GM21576 (cell line): Measurements from ENCODE around the gene HSPG2.
"Not testable (repeated sequence)": the region's sequence is repeated elsewhere in the genome, so short reads cannot be mapped to it uniquely, and the experiment has no call there.

Experiments
- ATAC-seq: cut with Tn5 transposase; IDR thresholded peaks from one replicate; pipeline ENCODE4 v1.9.1; 2021; ENCODE audit warnings: mild to moderate bottlenecking, moderate library complexity; ENCODE audit not compliant: unreplicated experiment

The HSPG2 gene

GRCh38 chr1:21935393-21935804 is 1.7 kb downstream of the HSPG2 start:
- ATAC-seq = no peak

DNA sequence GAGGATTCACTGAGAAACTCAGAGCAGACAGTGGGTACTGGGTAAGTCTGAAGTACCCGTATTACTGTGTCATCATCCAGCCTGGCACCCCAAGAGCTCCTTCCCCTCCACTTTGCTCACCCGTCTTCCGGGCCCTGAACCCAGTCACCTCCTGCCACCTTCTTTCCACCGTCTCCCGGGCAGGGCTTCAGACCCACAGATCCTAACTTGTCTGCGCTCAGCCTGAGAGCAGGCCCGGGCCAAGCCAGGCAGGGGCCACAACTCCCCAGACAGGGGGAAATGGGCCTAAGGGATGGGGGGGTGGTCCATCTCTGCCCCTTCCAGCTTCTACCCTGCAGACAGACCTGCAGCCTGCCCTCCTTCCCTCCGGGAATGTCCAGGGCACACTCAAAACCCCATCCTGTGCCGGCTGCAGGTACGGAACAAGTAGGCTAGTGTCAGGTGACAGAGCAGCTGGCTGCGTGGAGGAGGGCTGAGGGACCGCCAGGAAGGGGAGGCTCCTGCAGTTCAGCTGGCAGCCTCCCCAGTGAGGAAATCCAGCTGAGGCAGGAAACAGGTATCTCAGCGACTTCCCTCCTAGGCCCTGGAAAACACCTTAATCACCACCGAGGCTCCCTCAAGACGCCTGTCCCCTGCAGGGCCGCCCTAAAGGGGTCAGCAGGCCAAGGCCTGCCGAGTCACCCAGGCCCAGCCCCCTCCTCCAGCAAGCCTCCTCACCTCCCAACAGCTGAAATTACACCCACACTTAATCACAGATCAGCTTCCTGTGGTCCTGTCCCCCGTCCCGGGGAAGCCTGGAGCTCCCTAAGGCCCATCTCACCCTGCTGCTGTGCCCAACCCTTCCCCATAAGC is 3.5 kb downstream of the HSPG2 start:
- ATAC-seq = no peak

- no peak for ATAC-seq
These were observed 5.0 kb downstream of the HSPG2 start for GRCh38 chr1:21932127-21932526.

- ATAC-seq = no peak
These were observed 5.7 kb downstream of the HSPG2 start for GRCh38 chr1:21931171-21932093.

DNA sequence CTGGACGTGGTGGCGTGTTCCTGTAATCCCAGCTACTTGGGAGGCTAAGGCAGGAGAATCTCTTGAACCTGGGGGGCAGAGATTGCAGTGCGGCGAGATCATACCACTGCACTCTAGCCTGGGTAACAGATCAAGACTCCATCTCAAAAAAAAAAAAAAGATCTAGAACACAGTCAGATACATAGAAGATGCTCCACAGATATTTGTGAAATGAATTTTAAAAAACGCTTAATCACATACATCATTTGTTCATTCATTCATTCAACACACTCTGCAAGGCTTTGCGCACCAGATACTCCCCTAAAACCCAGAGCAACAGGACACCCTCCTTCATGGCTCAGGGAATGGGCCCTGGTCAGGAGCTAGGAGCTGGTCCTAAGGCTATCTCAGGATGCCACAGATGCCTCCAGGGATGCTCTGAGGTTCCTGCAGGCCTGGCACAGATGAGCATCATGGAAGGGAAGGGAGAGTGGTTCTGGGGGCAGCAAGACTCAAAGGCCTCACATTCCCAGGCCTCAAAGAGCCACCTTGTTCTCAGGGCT is 6.4 kb downstream of the HSPG2 start:
- no peak for ATAC-seq

GRCh38 chr1:21930080-21930571 is 7.0 kb downstream of the HSPG2 start:
- ATAC-seq = no peak

DNA sequence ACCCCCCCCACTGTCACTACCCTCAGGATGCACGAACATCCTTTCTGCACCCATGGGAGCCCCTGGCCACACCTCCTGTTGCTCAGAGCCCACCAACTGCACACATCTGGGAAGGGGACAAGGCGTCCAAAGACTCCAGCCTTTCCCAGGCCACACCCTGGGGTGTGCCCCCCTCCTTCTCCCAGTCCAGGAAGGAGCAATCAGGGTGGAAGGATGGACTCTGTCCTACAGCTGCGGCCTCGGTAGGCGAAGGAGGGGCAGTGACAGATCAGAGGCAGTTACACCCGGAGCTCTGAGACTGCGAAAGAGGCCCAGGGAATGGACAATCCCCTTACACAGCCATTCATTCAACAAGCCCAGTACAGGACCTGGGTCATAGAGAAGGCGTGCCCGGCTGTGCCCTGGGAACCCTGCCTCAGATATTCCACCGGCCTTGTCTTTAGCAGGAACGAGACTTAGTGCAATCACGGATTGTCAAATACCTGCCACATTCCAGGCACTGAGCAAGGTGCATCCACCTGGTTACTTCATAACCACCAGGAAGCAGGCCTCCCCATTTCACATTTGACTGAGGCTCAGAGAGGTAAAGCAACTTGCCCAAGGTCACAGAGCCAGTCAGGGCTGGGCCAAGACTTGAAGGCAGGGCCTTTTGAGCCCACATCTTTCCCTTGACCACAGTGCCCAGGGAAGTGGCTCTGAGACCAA is 9.4 kb downstream of the HSPG2 start:
- no peak for ATAC-seq

- ATAC-seq = no peak
These were observed 10.1 kb downstream of the HSPG2 start for GRCh38 chr1:21926814-21927532.

DNA sequence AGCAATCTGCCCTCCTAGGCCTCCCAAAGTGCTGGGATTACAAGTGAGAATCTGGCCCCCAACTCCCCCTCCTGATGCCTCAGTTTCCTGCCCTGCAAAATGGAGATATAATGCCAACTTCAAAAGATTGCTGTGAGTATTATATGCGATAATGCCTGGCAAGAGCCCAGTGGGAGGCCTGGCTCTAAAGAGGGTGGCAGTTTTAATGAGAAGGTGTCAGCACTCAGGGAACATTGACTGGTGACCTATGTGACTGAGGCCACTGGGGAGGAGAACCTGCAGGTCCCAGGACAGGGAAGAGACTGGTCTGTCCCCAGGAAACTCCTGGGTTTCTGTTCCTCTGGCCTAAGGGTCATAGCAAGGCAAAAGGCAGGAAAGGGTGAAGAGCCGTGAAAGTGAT is 11.0 kb downstream of the HSPG2 start:
- ATAC-seq = no peak

GRCh38 chr1:21925334-21925940 is 11.7 kb downstream of the HSPG2 start:
- no peak for ATAC-seq

DNA sequence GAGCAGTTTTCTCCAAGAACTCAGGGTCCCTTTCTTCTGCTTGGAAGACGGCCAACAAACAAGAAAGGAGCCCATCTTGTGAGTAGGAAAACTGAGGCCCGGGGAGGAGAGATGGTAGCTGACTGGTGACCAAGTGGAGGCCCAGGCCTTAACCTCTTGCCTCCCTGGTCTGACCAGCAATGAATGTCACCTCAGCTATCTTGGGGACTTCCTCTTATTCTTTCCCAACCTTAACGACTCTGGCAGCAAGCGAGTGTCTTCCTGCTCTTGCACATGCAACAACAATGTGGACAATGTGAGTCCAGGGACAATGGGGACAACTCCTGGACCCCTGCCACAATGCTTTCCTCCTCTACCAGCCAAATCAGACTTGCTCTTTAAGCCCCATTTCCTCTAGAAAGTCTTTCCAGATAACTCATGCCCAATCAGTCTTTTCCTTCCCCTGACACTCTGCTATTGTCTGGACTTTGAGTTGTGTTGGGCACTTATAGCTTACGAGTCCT is 12.6 kb downstream of the HSPG2 start:
- ATAC-seq = no peak

DNA sequence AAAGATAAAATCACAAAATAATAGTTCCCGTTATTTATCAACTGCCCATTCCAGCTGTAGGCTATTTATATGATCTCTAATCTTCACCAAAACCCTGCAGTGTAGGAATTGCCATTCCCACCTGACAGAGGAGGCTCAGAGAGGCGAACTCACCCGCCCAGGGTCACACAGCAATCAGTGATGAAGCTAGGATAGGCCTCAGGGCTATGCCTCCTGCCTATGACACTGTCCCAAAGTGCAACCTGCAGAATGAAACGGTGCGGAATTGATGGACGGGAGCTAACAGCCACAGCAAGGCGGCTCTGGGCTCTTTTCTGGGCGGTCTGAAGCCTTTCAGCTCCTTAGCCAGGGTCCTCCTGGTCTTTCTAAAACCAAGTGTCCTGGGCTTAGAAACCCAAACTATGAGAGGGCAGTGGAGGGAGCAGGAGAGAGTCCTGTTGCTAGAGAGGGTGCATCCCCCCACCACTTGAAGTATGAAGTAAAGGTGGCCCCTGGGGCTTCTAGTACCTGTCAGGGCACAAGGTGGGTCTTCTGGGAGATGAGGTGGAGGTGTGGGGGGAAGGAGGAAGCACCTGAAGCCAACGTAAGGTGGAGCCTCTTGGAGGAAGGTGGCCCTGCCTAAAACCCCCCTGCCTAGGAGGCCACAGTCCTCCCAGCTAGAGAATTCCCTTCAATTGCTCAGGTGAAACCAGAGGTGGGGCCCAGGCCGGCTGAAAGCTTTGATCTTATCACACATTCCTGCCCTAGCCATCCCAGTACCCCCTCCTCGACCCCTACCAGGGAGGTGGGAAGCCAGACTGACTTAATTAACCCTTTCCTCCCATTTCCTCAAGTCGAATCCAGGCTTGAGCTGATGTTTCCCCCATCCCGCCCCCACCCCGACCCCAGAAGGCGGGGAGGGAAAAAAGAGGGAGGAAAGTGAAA is 14.8 kb downstream of the HSPG2 start:
- ATAC-seq = no peak

GRCh38 chr1:21921100-21921875 is 15.8 kb downstream of the HSPG2 start:
- no peak for ATAC-seq

DNA sequence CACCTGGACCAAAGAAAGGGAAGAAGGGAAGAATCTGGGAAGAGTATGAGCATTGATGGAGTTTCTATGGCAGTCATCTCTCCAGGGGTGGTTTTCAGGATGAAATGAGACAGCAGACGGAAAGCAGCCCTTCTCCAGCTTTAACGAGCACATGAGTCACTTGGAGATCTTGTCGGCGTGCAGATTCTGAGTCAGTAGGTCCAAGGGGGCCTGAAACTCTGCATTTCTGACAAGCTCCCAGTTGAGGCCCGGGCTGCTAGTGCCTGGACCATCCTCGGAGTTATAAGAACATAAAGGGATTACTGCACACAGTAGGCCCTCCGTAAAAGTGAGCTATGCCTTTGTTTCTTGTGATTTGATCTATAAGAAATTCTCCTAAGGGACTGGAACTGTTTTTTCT is 17.6 kb downstream of the HSPG2 start:
- no peak for ATAC-seq

GRCh38 chr1:21917239-21917631 is 19.9 kb downstream of the HSPG2 start:
- ATAC-seq = not testable (repeated sequence)

GRCh38 chr1:21916447-21917238 is 20.5 kb downstream of the HSPG2 start:
- no peak for ATAC-seq
